H9 (cell line): Measurements from ENCODE around the gene PLEKHA5. TPM values are rescaled to one million over a fixed set of nuclear protein-coding genes. Genes with fewer than 3 reads are reported as not detected.

Experiments used
- DNase-seq: peaks from one replicate; pipeline ENCODE4 v3.0.0-alpha.2; 2017
- H2AFZ ChIP-seq: one replicate; pipeline ENCODE4 v1.6.1; 2013; ENCODE audit warnings: mild to moderate bottlenecking, low read length, control low read depth, moderate library complexity
- H2AK5ac ChIP-seq: 2 replicates; pipeline ENCODE4 v1.6.1; 2013; ENCODE audit warnings: low read length, control low read depth, mixed read lengths; ENCODE audit not compliant: insufficient read length
- H2BK120ac ChIP-seq: one replicate; pipeline ENCODE4 v1.6.1; 2013; ENCODE audit warnings: low read depth, mild to moderate bottlenecking, low read length, control low read depth, inconsistent platforms; ENCODE audit not compliant: poor library complexity, severe bottlenecking
- H2BK12ac ChIP-seq: 2 replicates; pipeline ENCODE4 v1.6.1; 2013; ENCODE audit warnings: low read length, control low read depth, mixed read lengths, low read depth; ENCODE audit not compliant: insufficient read length
- H2BK15ac ChIP-seq: 2 replicates; pipeline ENCODE4 v1.6.1; 2013; ENCODE audit warnings: low read depth, low read length, control low read depth
- H2BK20ac ChIP-seq: one replicate; pipeline ENCODE4 v1.6.1; 2013; ENCODE audit warnings: low read depth, mild to moderate bottlenecking, low read length, control low read depth, inconsistent platforms; ENCODE audit not compliant: poor library complexity, severe bottlenecking
- H2BK5ac ChIP-seq: 2 replicates; pipeline ENCODE4 v1.6.1; 2013; ENCODE audit warnings: low read length, control low read depth, mixed read lengths; ENCODE audit not compliant: insufficient read length
- H3K14ac ChIP-seq: 2 replicates; pipeline ENCODE4 v1.6.1; 2013; ENCODE audit warnings: low read length, control low read depth; ENCODE audit not compliant: insufficient read depth
- H3K18ac ChIP-seq: 2 replicates; pipeline ENCODE4 v1.6.1; 2013; ENCODE audit warnings: low read depth, mild to moderate bottlenecking, mixed read lengths, low read length, control low read depth; ENCODE audit not compliant: insufficient read length
- H3K23ac ChIP-seq: 2 replicates; pipeline ENCODE4 v1.6.1; 2013; ENCODE audit warnings: low read length, control low read depth, mixed read lengths, low read depth; ENCODE audit not compliant: insufficient read length
- H3K23me2 ChIP-seq: 2 replicates; pipeline ENCODE4 v1.6.1; 2013; ENCODE audit warnings: low read depth, mild to moderate bottlenecking, mixed read lengths, low read length, control low read depth; ENCODE audit not compliant: insufficient read length, poor library complexity, severe bottlenecking
- H3K27ac ChIP-seq: 2 replicates; pipeline ENCODE4 v1.5.1; 2013; ENCODE audit warnings: low read length, control low read depth, mixed read lengths, low read depth; ENCODE audit not compliant: insufficient read length
- H3K27me3 ChIP-seq: 2 replicates; pipeline ENCODE4 v1.6.1; 2013; ENCODE audit warnings: low read length, control low read depth, inconsistent platforms; ENCODE audit not compliant: insufficient read depth
- H3K4ac ChIP-seq: 2 replicates; pipeline ENCODE4 v1.6.1; 2013; ENCODE audit warnings: low read depth, mild to moderate bottlenecking, control low read depth, inconsistent platforms, low read length, moderate library complexity
- H3K4me1 ChIP-seq: 2 replicates; pipeline ENCODE4 v1.6.1; 2013; ENCODE audit warnings: low read length, control low read depth, inconsistent platforms; ENCODE audit not compliant: insufficient read depth
- H3K4me2 ChIP-seq: 2 replicates; pipeline ENCODE4 v1.6.1; 2013; ENCODE audit warnings: low read length, control low read depth, mixed read lengths; ENCODE audit not compliant: insufficient read length, insufficient read depth
- H3K56ac ChIP-seq: 2 replicates; pipeline ENCODE4 v1.6.1; 2013; ENCODE audit warnings: low read depth, mild to moderate bottlenecking, mixed read lengths, low read length, control low read depth; ENCODE audit not compliant: insufficient read length
- H3K79me1 ChIP-seq: 2 replicates; pipeline ENCODE4 v1.6.1; 2013; ENCODE audit warnings: low read depth, mild to moderate bottlenecking, moderate library complexity, low read length, control low read depth, inconsistent platforms; ENCODE audit not compliant: insufficient read depth, poor library complexity, severe bottlenecking
- H3K79me2 ChIP-seq: 2 replicates; pipeline ENCODE4 v1.6.1; 2013; ENCODE audit warnings: low read length, control low read depth, inconsistent platforms; ENCODE audit not compliant: insufficient read depth
- H3K9ac ChIP-seq: 2 replicates; pipeline ENCODE4 v1.6.1; 2013; ENCODE audit warnings: low read length, control low read depth, mixed read lengths; ENCODE audit not compliant: insufficient read length; ENCODE audit errors: extremely low read depth
- H3K9me3 ChIP-seq: one replicate; pipeline ENCODE4 v1.6.1; 2013; ENCODE audit warnings: low read depth, low read length, inconsistent platforms; ENCODE audit not compliant: control insufficient read depth
- H3T11ph ChIP-seq: one replicate; pipeline ENCODE4 v1.6.1; 2013; ENCODE audit warnings: mild to moderate bottlenecking, low read length, control low read depth, inconsistent platforms
- H4K20me1 ChIP-seq: one replicate; pipeline ENCODE4 v1.6.1; 2013; ENCODE audit not compliant: control insufficient read depth, insufficient read length, insufficient read depth
- H4K5ac ChIP-seq: 2 replicates; pipeline ENCODE4 v1.6.1; 2013; ENCODE audit warnings: low read depth, mild to moderate bottlenecking, mixed read lengths, low read length, control low read depth; ENCODE audit not compliant: insufficient read length
- H4K8ac ChIP-seq: replicated peaks from 2 replicates; pipeline ENCODE4 v1.6.1; 2013; ENCODE audit warnings: low read length, control low read depth, mixed read lengths, low read depth; ENCODE audit not compliant: insufficient read length
- H4K91ac ChIP-seq: 2 replicates; pipeline ENCODE4 v1.6.1; 2013; ENCODE audit warnings: low read depth, mild to moderate bottlenecking, moderate library complexity, mixed read lengths, low read length, control low read depth; ENCODE audit not compliant: insufficient read length
- H3K27ac Mint-ChIP-seq, 3 experiments: 2 replicates in 2 of 3; 3 replicates in 1 of 3; pipeline ENCODE4 v1.8.0; 2020 to 2021; ENCODE audit warnings: mixed read lengths in 3 of 3, mild to moderate bottlenecking in 1 of 3, moderate library complexity in 1 of 3
- H3K27me3 Mint-ChIP-seq: 2 replicates; pipeline ENCODE4 v1.8.0; 2021; ENCODE audit warnings: low read depth, mild to moderate bottlenecking, moderate library complexity, mixed read lengths
- H3K36me3 Mint-ChIP-seq, 3 experiments: 2 replicates in 2 of 3; 3 replicates in 1 of 3; pipeline ENCODE4 v1.8.0; 2020 to 2021; ENCODE audit warnings: low read depth in 3 of 3, mixed read lengths in 3 of 3; ENCODE audit not compliant: insufficient read depth in 1 of 3
- H3K4me1 Mint-ChIP-seq, 2 experiments: 2 replicates each; pipeline ENCODE4 v1.8.0; 2020; ENCODE audit warnings: mixed read lengths in 2 of 2
- H3K4me3 Mint-ChIP-seq, 2 experiments: 2 replicates in 1 of 2; 3 replicates in 1 of 2; pipeline ENCODE4 v1.8.0; 2020 to 2021; ENCODE audit warnings: mild to moderate bottlenecking in 2 of 2, mixed read lengths in 2 of 2, moderate library complexity in 1 of 2
- H3K9me3 Mint-ChIP-seq, 2 experiments: 2 replicates in 1 of 2; 3 replicates in 1 of 2; pipeline ENCODE4 v1.8.0; 2020; ENCODE audit warnings: mild to moderate bottlenecking in 2 of 2, mixed read lengths in 2 of 2, moderate library complexity in 1 of 2
- CTCF ChIP-seq: fragments of 200-600 bp; sonication (generic); conservative IDR thresholded peaks from 3 replicates; pipeline ENCODE4 v1.8.0; 2021; ENCODE audit warnings: antibody characterized with exemption, mild to moderate bottlenecking
- total RNA-seq: library from RNA; stranded (reverse); gene quantifications from 2 replicates; pipeline ENCODE4 v1.2.1, GENCODE V29; 2021

Gene PLEKHA5
- total RNA-seq, 1 experiment from 2014 or later: 86.7 TPM

DNA sequence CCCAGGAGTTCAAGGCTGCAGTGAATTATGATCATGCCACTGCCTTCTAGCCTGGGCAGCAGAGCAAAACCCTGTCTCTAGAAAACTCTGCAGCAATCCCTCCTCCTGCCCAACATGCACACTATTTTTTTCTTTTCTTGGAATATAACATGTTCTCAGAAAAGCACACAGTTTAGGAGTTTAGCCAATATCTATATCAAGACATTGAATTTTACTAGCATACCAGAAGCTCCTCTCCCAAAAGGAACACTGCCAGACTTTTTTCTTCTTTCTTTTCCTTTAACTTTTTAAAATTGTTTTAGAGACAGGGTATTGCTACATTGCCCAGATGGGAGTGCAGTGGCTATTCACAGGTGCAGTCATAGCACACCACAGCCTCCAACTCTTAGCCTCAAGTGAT, 202.7 kb downstream of the PLEKHA5 start:
- H3K4me2 ChIP-seq: no peak overlapping the region
- H3K56ac ChIP-seq: no peak overlapping the region
- Mint-ChIP-seq H3K4me3 (no peak overlapping the region), H3K36me3 (peaks cover 23 to 52% (median 23%) of the 10 kb centered on the region in 3 experiments; a peak in 6 of 7 replicates), H3K27me3 (no peaks in the 10 kb centered on the region; the same call in 1 of the 2 replicates), H3K4me1 (peaks cover 3 to 8% of the 10 kb centered on the region in 2 experiments; a peak in 2 of 4 replicates), H3K9me3 (no peaks in the 10 kb centered on the region), H3K27ac (no peak overlapping the region; a peak in 1 of 7 replicates)
- no peak for TF ChIP-seq CTCF
- H3K9ac ChIP-seq: no peak overlapping the region
- no peaks in the 10 kb centered on the region for H3K79me2 ChIP-seq
- no peak overlapping the region for H3K4ac ChIP-seq
- H4K20me1 ChIP-seq: no peaks in the 10 kb centered on the region
- H4K8ac ChIP-seq: no peak overlapping the region
- no peak overlapping the region for H3T11ph ChIP-seq
- no peak overlapping the region for H4K91ac ChIP-seq
- H3K79me1 ChIP-seq: no peaks in the 10 kb centered on the region
- H2BK5ac ChIP-seq: no peak overlapping the region
- no peaks in the 10 kb centered on the region for H3K27me3 ChIP-seq
- H3K4me1 ChIP-seq: no peaks in the 10 kb centered on the region
- H3K18ac ChIP-seq: no peak overlapping the region
- H3K23ac ChIP-seq: no peak overlapping the region
- no peak overlapping the region for H2BK20ac ChIP-seq
- H2BK15ac ChIP-seq: no peak overlapping the region
- no peaks in the 10 kb centered on the region for H3K9me3 ChIP-seq
- H2AFZ ChIP-seq: no peak overlapping the region
- no peak overlapping the region for H2AK5ac ChIP-seq
- no peak overlapping the region for H2BK120ac ChIP-seq
- no peak overlapping the region for H2BK12ac ChIP-seq
- no peak overlapping the region for H4K5ac ChIP-seq
- no peak overlapping the region for H3K14ac ChIP-seq
- no peak for DNase-seq
- H3K27ac ChIP-seq: no peak overlapping the region
- H3K23me2 ChIP-seq: no peaks in the 10 kb centered on the region
